GM19035 (cell line): ENCODE measurements around the gene STON2.
A peak's percentile ranks its signal among the peaks of the same experiment; 100 is the strongest.
"Not testable (repeated sequence)": the region's sequence is repeated elsewhere in the genome, so short reads cannot be mapped to it uniquely, and the experiment has no call there.

Experiments
- ATAC-seq: cut with Tn5 transposase; IDR thresholded peaks from one replicate; pipeline ENCODE4 v1.9.1; 2021; ENCODE audit not compliant: unreplicated experiment

STON2 gene, protein sequence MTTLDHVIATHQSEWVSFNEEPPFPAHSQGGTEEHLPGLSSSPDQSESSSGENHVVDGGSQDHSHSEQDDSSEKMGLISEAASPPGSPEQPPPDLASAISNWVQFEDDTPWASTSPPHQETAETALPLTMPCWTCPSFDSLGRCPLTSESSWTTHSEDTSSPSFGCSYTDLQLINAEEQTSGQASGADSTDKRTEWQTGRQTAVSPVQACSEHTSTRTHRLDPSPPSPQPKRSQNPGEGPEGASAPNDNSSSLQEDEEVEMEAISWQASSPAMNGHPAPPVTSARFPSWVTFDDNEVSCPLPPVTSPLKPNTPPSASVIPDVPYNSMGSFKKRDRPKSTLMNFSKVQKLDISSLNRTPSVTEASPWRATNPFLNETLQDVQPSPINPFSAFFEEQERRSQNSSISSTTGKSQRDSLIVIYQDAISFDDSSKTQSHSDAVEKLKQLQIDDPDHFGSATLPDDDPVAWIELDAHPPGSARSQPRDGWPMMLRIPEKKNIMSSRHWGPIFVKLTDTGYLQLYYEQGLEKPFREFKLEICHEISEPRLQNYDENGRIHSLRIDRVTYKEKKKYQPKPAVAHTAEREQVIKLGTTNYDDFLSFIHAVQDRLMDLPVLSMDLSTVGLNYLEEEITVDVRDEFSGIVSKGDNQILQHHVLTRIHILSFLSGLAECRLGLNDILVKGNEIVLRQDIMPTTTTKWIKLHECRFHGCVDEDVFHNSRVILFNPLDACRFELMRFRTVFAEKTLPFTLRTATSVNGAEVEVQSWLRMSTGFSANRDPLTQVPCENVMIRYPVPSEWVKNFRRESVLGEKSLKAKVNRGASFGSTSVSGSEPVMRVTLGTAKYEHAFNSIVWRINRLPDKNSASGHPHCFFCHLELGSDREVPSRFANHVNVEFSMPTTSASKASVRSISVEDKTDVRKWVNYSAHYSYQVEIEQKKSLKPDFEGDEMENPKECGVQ

DNA sequence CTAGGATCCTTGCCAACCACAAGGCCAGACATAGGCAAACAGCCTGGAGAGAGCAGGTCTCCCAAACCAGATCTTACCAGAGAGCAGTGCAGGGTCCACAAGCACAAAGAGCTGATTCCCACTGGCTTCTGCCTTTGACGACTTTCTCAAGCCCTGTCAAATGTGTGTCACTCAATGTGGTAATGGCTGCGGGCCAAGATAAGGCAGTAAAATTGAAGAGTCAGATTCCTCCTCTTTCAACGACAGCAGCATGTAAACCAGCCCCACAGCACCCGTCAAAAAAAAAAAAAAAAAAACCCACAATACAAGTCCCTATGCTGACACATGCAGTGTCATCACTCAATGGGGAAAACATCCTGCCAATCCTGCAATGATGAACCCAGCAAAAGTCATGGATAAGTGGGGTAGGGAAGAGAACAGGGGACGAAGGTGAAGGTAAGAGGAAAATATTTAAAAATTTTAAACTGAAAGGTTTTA, at the start of gene STON2:
TSS of gene STON2 (minus strand) at position 123 of the 477 bp plus-strand sequence. CDS start 1,942 bp downstream, outside the sequence.
- ATAC-seq = no peak

DNA sequence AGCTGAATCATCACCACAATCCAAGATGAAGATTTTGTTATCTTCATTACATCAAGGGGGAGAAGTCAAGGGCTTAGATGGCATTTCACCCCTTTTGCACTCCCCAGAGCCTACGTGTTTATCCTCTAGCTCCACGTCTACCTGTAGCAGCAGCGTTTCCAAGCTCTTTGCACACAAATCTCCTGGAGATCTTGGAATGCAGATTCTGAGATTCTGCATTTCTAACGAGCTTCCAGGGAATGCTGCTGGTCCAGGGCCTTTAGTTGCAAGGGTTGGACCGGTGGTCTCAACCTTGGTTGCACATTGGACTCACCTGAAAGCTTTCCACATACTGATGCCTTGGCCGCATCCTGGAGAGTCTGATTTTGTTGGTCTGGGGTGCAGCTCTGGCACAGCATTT, 49.5 kb upstream of the STON2 start:
- ATAC-seq = no peak

DNA sequence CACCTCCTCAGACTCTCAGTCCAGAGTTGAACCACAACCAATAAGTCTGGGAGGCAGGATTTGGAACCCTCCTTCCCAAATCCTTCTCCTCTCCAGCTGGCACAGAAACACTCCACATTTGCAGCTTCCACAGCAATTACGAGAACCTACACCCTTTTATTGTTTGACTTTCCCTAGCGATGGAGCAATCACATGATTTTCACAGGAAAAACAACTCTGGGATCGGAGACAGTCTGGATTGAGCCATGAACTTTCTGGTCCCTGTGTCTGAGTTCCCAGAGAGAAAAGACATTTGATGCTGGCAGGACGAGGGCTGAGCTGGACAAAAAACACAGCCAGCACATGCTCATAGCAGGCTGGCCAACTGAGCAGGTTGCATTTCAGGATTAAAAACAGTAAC, 49.0 kb upstream of the STON2 start:
- no peak for ATAC-seq

DNA sequence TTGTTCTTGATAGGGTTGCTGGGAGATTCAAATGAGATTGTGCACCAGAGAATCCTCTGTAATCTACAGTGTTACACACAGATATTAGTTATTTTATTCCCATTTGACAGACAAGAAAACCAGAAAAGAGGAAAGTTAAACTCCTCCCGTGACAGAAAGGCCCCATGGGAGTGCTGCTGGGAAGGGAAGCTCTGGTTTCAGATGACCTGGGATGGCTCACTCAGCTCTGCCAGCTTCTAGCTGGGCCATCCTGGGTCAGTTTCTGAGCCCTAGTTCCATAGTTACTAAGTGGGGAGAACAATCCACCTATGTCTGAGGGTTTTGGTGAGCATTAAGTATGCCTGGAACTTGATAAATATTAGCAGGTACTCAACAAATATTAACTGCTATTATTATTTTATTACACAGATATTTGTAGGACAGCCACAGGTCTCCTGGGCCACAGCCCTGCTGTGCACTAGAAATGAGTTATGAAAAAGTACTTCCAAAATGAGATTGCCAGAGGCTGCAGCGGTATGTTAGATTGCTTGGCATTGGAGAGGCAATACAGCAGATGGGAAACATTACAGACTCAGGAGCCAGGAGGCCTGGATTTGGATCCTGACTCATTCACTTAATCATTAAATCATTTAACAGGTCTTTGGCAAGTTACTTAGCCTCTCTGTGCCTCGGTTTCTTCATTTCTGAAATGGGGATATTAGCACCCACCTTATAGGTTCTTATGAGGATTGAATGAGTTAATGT, 47.1 kb upstream of the STON2 start:
- ATAC-seq = no peak

DNA sequence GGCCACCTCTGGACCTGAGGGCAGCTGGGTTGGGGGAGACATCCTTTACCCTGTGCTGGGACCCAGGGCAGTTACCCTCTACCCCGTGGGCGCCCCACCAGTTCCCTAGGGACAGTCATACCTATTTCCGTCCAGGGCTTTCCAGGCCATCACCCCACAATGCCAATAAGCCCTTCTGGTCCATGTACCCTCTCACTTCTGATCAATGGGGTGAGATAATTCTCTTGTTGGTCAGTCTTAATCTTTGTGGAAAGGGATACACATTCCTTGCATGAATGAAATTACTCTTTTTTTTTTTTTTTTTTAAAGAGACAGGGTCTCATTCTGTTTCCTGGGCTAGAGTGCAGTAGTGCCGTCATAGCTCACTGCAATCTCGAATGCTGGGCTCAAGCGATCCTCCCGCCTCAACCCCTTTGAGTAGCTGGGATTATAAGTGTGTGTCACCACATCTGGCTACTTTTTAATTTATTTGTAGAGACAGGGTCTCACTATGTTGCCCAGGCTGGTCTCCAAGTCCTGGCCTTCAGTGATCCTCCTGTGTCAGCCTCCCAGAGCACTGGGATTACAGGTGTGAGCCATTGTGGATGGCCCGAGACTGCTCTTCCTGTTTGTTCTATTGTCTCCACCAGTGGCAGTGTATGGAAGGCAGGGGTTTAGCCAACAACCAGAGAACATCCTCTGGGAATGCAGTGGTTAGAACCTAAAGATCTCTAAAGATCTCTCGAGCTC, 46.3 kb upstream of the STON2 start:
- ATAC-seq = no peak

DNA sequence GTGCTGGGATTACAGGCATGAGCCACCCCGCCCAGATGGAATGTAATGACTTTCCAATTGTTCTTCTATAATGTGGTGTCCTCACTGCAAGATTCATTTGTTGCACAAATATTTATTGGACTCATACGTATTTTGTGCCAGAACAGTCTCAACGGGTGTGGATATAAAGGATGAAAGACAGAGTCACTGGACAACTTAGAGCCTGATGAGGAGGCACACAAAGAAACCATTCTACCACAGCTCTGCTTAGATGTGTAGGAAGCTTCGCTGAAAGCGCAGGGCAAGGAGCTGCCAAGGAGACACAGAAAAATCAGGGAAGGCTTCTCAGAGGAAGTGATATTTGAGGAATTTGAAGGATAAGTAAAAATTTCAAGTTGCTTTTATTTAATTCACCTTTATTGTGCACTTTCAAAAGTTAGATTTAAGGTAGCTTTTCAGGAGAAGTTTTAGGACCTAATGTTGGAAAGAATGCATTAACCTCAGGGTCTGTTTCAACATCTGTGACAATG, 41.6 kb upstream of the STON2 start:
- ATAC-seq = no peak

DNA sequence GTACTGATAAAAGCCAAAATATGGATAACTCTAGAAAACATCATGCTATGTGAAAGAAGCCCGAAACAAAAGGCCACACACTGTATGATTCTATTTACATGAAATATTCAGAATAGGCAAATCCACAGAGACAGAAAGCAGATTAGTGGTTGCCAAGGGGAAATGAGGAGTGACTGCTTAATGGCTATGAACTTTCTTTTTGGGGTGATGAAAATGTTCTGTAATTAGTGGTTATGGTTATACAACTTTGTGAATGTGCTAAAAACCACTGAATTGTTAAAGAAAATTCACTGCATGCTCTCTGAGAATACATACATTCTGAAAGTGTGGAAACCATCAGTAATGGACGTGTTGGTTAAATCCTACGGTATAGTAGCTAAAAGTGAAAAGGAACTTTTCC, 39.9 kb upstream of the STON2 start:
- no peak for ATAC-seq

DNA sequence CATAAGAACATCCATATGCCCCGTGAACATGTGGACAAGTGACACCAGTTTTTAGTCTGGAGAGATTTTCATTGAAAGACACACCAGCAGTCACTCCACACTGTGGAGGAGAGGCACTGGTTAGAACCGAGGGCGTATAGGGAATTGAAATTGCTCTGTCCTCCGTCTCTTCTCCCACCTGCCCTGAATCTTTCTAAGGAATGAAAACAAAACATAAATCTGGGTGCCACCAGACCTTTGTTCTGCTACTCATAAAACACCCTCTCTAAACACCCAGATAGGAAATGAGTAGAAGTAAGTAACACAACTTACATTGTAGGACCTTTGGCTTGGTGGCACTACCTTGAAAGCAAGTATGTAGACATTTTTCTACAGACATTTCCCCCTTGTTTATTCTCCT, 37.1 kb upstream of the STON2 start:
- no peak for ATAC-seq

DNA sequence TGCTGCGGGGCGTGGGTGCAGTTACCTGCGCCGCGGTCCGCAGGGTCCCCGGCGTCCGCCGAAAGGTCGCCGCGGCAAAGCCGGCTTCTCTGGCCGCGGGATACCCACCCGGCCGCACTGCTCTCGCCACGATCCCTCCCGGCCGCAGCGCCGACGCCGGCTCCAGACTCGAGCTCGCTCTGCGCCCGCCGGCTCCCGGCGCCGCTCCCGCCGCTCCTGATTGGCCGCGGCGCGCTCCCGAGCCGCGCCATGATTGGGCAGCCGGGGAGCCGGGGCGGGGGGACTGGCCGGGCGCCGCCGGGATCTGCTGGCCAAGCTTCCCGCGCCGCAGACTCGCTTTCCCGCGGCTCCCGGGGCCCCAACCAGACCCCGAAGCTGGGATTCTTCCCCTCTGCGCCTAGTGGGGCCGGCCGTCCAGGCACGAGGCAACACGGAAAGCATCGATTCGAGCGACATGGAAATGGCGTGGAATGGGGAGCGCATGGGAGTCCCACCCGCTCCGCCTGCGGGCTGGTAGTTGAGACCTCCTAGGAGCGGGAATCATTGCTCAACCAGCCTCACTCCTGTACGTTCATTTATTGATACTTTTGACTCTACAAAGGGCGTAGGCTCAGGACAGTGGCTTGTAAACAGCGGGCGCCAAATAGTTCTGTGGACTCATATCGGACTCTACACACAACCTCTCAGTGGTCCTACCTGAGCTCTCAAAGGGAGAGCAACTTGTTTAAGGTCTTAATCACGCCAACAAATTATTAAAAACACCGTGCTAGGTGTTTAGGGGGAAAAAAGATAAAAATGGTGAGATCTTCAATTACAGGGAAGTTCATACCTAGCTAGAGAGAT, 36.4 kb upstream of the STON2 start:
- ATAC-seq = peak; percentile 88

DNA sequence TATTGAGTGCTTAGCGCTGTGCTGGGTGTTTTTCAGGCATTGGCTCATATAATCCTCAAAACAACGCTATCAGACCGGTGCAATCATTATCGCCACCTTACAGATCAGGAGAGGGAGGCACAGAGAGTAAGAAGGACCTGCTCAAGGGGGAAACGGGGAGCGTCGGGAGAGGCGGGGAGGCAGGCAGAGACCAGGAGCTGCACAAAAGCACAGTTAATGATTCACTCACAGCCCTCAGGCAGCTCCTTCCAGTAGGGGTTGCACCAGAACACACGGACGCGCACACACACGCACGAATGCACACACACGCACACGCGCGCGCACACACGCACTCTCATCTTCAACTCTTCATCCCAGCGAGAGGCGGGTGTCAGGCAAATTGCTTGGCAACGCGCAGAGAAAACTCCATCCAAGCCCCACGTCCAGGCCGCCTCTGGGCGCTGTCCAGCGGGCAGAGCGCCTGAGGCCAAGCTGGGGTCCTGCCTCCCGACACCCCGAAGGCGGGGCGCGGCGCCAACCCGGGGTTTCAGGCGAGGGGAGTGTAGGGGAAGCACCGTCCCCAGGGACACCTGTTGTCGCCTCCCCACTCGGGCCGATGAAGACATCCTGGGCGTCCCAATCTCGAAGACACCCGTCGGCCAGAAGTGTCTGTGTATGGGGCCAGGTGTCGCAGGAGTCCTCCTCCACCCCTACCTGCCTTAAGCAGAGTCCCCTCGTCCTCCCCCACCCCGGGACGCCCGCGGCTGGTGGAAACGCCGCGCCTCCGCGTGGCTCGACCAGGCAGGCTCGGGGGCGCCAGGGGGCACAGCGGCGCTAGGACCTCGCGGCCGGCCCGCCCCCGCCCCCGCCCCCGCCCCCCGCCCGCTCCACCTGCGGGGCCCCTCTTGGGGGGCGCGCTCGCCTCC, 35.5 kb upstream of the STON2 start:
- peak; percentile 30 for ATAC-seq

DNA sequence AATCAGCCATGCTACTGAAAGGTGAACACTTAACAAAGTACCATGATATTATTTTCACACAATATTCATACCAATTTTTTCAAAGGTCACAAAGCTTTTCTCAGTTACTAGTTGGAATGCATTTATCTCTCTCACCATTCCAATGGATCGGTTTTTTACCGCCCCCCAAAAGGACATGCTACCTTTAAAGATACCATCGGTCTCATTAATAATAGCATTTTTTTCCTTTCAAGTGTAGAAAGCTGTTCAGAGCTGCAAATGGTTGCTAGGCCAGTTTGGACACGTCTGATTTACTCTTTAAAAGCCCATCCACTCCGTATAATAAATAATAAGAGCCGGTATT, 34.9 kb upstream of the STON2 start:
- no peak for ATAC-seq

DNA sequence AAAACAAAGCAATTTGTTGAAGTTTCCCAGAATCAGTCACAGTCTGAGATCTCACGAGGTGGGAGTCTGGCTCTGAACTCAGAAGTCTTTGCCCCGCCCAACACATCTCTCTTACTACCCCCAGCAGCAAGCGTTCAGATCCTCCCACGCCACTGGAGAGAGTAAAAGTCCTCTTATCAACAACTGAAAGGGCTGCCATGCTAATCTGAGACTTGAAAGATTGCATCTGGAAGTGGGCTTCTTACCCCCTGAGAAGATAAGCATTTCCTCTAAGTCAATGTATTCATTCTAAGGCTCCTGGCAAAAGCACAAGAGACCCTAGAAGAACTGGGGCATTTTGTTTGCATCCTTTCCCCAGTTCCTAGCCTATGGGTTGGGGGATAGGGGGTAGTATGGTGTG, 34.1 kb upstream of the STON2 start:
- no peak for ATAC-seq

DNA sequence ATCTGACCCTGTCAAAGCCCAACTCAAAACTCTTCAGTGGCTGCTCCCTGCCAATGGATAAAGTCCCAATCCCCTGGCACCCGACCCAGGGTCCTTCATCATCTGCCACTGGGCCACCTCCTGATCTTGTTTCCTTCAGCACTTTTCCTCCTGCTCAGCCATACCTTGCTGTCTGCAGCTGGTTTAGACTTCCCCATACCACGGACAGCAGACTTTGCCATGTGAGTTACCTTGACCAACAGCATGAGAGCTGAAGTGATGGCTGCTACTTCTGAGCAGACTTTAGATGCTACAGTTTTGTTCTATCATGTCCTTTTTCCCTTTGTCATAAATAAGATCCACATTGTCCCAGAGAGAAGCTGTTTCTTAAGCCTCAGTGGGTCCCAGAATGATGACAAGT, 33.3 kb upstream of the STON2 start:
- ATAC-seq = no peak

DNA sequence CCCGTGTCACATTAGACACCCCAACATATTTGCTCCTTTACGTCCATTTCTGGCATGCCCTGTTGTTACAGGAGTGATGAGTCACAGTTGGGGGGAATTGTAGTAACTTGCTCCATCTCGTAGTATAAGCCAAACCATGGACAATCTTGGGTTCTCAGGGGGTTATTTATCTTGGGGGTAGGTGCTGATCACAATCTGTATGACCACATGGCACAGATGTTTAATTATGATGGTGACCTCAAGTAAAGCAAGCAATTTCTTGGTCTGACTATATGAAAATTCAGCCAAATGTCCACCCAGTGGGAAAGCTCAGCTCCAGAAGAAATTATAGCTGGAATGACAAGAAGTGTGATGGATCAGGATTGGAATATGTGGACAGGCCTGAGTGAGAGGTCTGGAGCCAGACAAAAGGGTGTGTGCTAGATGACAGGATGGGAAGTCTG, 32.1 kb upstream of the STON2 start:
- no peak for ATAC-seq

DNA sequence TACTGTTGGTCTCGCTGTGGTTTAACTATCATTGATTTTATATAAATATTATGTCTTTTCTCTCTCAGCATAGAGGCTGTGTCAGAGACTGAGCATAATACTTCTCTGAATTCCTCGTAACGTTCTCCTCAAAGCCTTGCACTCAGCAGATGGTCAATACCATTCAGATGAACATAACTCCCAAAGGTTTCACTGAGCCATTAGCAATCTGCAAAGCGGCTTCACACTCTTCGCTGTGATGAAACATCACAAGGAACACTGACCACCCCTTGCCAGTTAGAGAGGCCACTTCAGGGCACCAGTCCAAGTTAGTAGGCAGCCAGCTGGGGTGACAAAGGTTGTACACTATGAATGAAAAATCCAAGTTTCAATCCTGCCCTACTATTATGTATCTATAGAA, 30.1 kb upstream of the STON2 start:
- ATAC-seq = no peak

DNA sequence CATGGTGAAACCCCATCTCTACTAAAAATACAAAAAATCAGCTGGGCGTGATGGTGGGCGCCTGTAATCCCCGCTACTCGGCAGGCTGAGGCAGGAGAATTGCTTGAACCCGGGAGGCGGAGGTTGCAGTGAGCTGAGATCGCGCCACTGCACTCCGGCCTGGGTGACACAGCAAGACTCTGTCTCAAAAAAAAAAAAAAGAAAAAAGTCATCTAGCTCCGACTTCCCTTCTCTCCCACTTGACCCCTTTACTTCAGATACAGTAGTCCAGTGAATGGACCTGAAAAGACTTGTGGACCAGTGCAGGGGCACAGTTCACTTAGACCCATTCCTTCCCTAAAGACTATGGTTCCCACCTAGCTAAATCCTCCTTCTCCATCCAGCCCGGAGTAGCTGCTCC, 29.6 kb upstream of the STON2 start:
- not testable (repeated sequence) for ATAC-seq

DNA sequence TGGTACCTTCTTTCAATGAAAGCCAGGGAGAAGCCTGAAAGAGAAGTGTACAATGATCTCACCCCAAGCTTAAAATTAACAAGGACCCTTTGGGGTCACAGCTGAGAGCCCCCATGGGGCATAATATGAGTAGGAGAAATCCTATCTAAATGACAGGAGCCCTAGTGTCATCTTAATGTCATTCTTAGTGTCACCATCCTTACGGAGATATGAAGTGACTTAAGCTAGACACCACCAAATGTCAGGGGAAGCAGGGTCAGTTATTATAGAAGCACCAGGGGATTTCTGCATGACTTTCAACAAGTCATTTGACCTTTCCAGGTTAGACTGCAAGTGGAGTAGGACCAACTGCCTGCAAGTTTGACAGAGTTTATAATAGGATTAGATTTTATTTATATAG, 28.9 kb upstream of the STON2 start:
- no peak for ATAC-seq

DNA sequence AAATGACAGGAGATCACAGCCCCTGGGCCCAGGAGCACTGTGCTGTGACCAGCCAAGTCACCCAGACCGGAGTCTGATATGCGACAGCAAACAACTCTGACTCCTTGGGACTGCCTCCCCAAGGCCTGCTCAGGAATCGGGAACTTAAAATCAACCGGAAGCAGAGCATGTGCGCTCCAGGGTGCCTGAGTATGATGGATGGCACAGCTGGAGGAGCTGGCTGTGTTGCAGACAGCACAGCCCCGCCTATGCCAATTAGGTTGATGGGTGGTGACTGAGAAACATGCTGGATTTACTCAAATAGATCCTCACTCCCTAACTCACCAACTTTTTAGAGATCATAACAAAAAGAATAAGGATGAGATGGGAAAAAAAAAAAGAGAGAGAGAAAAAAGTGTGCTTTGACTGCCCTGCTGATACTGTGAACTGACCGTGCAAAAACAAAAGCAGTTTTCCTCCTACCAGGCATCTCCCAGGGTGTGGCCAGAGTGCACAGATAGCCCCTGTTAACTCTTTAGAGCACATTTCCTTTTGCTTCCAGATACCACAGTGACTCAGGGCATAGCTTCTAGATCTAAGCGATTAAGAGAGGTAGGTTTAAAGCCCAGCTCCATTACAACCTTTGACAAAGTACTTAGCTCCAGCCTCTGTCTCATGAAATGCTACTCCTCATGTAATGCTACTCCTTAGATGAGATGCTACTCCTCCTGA, 27.4 kb upstream of the STON2 start:
- ATAC-seq = no peak
